ENCODE results near the gene STON1.
A peak's percentile ranks its signal among the peaks of the same experiment; 100 is the strongest.
"Not testable (repeated sequence)": the region's sequence is repeated elsewhere in the genome, so short reads cannot be mapped to it uniquely, and the experiment has no call there.

Gene STON1

GRCh38 chr2:48578313-48578712 lies 48.4 kb downstream of the STON1 start:
- DNase-seq: no peak

- no peak for DNase-seq
Observed at GRCh38 chr2:48583961-48584360, 54.0 kb downstream of the STON1 start.

- DNase-seq: no peak
Observed at GRCh38 chr2:48584551-48584950, 54.6 kb downstream of the STON1 start.

- no peak for DNase-seq
Observed at GRCh38 chr2:48586433-48586832, 56.5 kb downstream of the STON1 start.

- DNase-seq: no peak
Observed at GRCh38 chr2:48587560-48587959, 57.6 kb downstream of the STON1 start.

GRCh38 chr2:48587961-48588360 lies 58.0 kb downstream of the STON1 start:
- no peak for DNase-seq

- DNase-seq: no peak
Observed at GRCh38 chr2:48588745-48589144, 58.8 kb downstream of the STON1 start.

GRCh38 chr2:48589170-48589767 lies 59.3 kb downstream of the STON1 start:
- peak; percentile 36 for DNase-seq

GRCh38 chr2:48590017-48590416 lies 60.1 kb downstream of the STON1 start:
- DNase-seq: no peak

GRCh38 chr2:48592067-48592466 lies 62.1 kb downstream of the STON1 start:
- DNase-seq: no peak

- DNase-seq: not testable (repeated sequence)
Observed at GRCh38 chr2:48596751-48597150, 66.8 kb downstream of the STON1 start.

- no peak for DNase-seq
Observed at GRCh38 chr2:48597492-48597891, 67.5 kb downstream of the STON1 start.

GRCh38 chr2:48600204-48600813 lies 70.4 kb downstream of the STON1 start:
- DNase-seq: peak; percentile 49

- DNase-seq: no peak
Observed at GRCh38 chr2:48600917-48601316, 71.0 kb downstream of the STON1 start.

- peak; percentile 13 for DNase-seq
Observed at GRCh38 chr2:48601349-48601748, 71.4 kb downstream of the STON1 start.

- DNase-seq: no peak
Observed at GRCh38 chr2:48605482-48606175, 75.7 kb downstream of the STON1 start.

- no peak for DNase-seq
Observed at GRCh38 chr2:48607307-48608014, 77.5 kb downstream of the STON1 start.

GRCh38 chr2:48613211-48613610 lies 83.3 kb downstream of the STON1 start:
- DNase-seq: no peak

GRCh38 chr2:48614581-48614980 lies 84.6 kb downstream of the STON1 start:
- DNase-seq: not testable (repeated sequence)

GRCh38 chr2:48617618-48618017 lies 87.7 kb downstream of the STON1 start, which contains the start of gene GTF2A1L:
GTF2A1L (plus strand) TSS chr2:48617856; CDS start chr2:48617875, 19 bp downstream.
- no peak for DNase-seq

- no peak for DNase-seq
Observed at GRCh38 chr2:48619526-48619925, 89.6 kb downstream of the STON1 start.

- DNase-seq: no peak
Observed at GRCh38 chr2:48620604-48621003, 90.7 kb downstream of the STON1 start.

- not testable (repeated sequence) for DNase-seq
Observed at GRCh38 chr2:48622691-48623090, 92.7 kb downstream of the STON1 start.

- no peak for DNase-seq
Observed at GRCh38 chr2:48624696-48625095, 94.7 kb downstream of the STON1 start.
